Activated CD4-positive, alpha-beta T cell treated with anti-CD3 and anti-CD28 coated beads for 36 hours (primary cell): Measurements from ENCODE around the gene BRI3BP. TPM values are rescaled to one million over a fixed set of nuclear protein-coding genes. Genes with fewer than 3 reads are reported as not detected.

Experiments
- ATAC-seq: fragments of 200-7000 bp; cut with Tn5 transposase; one replicate; pipeline ENCODE4 v1.10.0; 2021; ENCODE audit warnings: mild to moderate bottlenecking, moderate library complexity
- CTCF ChIA-PET: fragments of 350-600 bp; sonication (Branson Sonifier 250); formaldehyde crosslinking; loops from one replicate; lab custom pipeline; 2021; ENCODE audit warnings: antibody characterized with exemption; lab: Charles Lee
- POLR2A ChIA-PET: fragments of 350-600 bp; sonication (Branson Sonifier 250); formaldehyde crosslinking; loops from one replicate; lab custom pipeline; 2021; ENCODE audit warnings: antibody characterized with exemption, inconsistent platforms; lab: Charles Lee
- DNase-seq: peaks from one replicate; pipeline ENCODE4 v3.0.0-alpha.2; 2020
- H3K27ac Mint-ChIP-seq: one replicate; pipeline ENCODE4 v1.8.0; 2021; ENCODE audit warnings: mixed read lengths
- H3K27me3 Mint-ChIP-seq: one replicate; pipeline ENCODE4 v1.8.0; 2021; ENCODE audit warnings: mixed read lengths
- H3K36me3 Mint-ChIP-seq: one replicate; pipeline ENCODE4 v1.8.0; 2021; ENCODE audit warnings: low read depth, mixed read lengths
- H3K4me1 Mint-ChIP-seq: one replicate; pipeline ENCODE4 v1.8.0; 2021; ENCODE audit warnings: mixed read lengths
- H3K4me3 Mint-ChIP-seq: one replicate; pipeline ENCODE4 v1.8.0; 2021; ENCODE audit warnings: mild to moderate bottlenecking, moderate library complexity, mixed read lengths
- H3K9me3 Mint-ChIP-seq: one replicate; pipeline ENCODE4 v1.8.0; 2021; ENCODE audit warnings: low read depth, mixed read lengths
- intact Hi-C, 2 experiments: fragments of 100-400 bp; cut with DNase I in 1 of 2; cut with micrococcal nuclease in 1 of 2; formaldehyde crosslinking; loops; one replicate each; pipeline versions ENCODE4 v1.14.2 to v1.15.1; 2022 to 2024; cut with DNase I, micrococcal nuclease
- total RNA-seq, 2 experiments: library from RNA; stranded (reverse); gene quantifications; one replicate each; pipeline ENCODE4 v1.2.3, GENCODE V29; 2021

The BRI3BP gene
- total RNA-seq, 2 experiments from 2014 or later, result 18.6 to 26.2 TPM

DNA sequence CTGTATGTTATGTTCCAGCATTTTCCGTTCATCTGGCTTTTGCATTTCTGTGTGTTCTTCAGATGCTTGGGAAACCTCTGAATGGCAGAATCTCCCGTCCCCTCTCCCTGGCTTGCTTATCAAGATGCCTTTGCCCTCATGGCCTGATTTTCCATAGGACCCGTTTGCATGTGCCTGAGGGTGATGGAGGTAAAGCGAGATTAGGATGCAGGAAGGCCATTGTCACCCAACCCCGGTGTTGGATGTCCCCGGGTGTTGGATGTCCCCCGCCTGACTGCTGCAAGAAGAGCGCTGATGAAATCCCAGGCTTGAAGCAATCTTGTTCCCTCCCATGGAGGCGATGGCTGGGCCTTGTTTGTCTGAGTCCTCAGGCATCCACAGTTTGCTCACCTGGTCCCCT, 9.6 kb downstream of the BRI3BP start:
- ChIA-PET CTCF (interaction anchor here (0.6 kb wide), 1 partner anchor 108 kb away, joined by 3 read pairs; no protein-coding TSS in a partner anchor), POLR2A (no interaction called here)
- H3K4me3 Mint-ChIP-seq, result no peak overlapping the region
- peaks cover 27% of the 10 kb centered on the region for H3K36me3 Mint-ChIP-seq
- no peaks in the 10 kb centered on the region for H3K9me3 Mint-ChIP-seq
- ATAC-seq, result no peak
- H3K27me3 Mint-ChIP-seq, result no peaks in the 10 kb centered on the region
- H3K27ac Mint-ChIP-seq, result no peak overlapping the region
- intact Hi-C loops, result no loop called here
- DNase-seq, result no peak
- H3K4me1 Mint-ChIP-seq, result peaks cover 3% of the 10 kb centered on the region

GRCh38 chr12:125004621-125005020, 11.2 kb downstream of the BRI3BP start:
- CTCF ChIA-PET, result no interaction called here
- Mint-ChIP-seq H3K27ac (no peak overlapping the region), H3K4me3 (no peak overlapping the region), H3K9me3 (no peaks in the 10 kb centered on the region), H3K27me3 (no peaks in the 10 kb centered on the region), H3K4me1 (peaks cover 3% of the 10 kb centered on the region), H3K36me3 (peaks cover 18% of the 10 kb centered on the region)
- intact Hi-C loops, result no loop called here
- DNase-seq (no peak), ATAC-seq (no peak)
- POLR2A ChIA-PET, result no interaction called here

DNA sequence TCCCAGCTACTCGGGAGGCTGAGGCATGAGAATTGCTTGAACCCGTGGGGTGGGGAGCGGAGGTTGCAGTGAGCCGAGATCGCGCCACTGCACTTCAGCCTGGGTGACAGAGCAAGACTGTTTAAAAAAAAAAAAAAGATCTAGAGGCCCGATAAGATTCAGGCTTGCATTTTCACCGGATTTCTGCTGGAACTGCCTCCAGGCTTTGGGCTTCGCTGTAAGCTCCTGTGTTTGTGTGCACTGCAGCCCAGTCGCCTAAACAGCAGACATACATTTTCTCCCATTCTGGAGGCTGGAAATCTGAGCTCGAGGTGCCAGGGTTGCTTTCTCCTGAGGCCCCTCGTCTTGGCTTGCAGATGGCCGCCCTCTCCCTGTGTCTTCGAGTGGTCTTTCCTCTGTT, 12.2 kb downstream of the BRI3BP start:
- Mint-ChIP-seq H3K4me1 (peaks cover 3% of the 10 kb centered on the region), H3K27ac (no peak overlapping the region), H3K27me3 (no peaks in the 10 kb centered on the region), H3K9me3 (no peaks in the 10 kb centered on the region), H3K4me3 (no peak overlapping the region), H3K36me3 (peaks cover 18% of the 10 kb centered on the region)
- ATAC-seq (no peak), DNase-seq (no peak)
- CTCF ChIA-PET, result interaction anchor here (0.7 kb wide), 1 partner anchor 192 kb away, joined by 3 read pairs; no protein-coding TSS in a partner anchor
- POLR2A ChIA-PET, result interaction anchor here (0.7 kb wide), 1 partner anchor 12 kb away, joined by 3 read pairs; the partner anchor contains the start of gene BRI3BP
- intact Hi-C loops, result no loop called here

DNA sequence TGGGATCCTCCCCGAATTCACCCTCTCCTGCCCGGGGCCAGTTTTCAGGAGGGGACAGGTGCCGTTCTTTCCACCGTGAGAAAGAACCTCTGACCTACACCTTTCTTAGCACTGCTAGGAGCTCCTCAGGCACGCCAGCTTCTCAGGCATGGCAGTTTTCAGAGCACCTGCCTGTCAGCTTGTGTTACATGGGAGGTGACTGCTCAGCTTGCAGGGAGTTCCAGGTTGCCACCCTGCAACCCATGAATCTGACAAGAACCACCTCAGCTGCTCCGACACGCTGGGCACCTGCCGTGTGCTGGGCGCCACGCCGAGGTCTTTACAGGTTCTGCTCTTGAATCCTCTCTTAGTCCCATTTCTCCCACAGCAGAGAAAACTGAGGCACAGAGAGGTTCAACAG, 12.9 kb downstream of the BRI3BP start:
- no peak for ATAC-seq

GRCh38 chr12:125013816-125014442, 20.5 kb downstream of the BRI3BP start:
- no peaks in the 10 kb centered on the region for H3K9me3 Mint-ChIP-seq
- CTCF ChIA-PET, result interaction anchor here (1.0 kb wide), 1 partner anchor 30 kb away, joined by 3 read pairs; no protein-coding TSS in a partner anchor
- POLR2A ChIA-PET, result no interaction called here
- no peak overlapping the region for H3K27ac Mint-ChIP-seq
- DNase-seq, result no peak
- peaks cover 23% of the 10 kb centered on the region for H3K36me3 Mint-ChIP-seq
- no peaks in the 10 kb centered on the region for H3K27me3 Mint-ChIP-seq
- no peak for ATAC-seq
- no peak overlapping the region for H3K4me3 Mint-ChIP-seq
- no peaks in the 10 kb centered on the region for H3K4me1 Mint-ChIP-seq
- intact Hi-C loops, result no loop called here

More for the DNA sequence above, 12.9 kb downstream of the BRI3BP start:
- Mint-ChIP-seq H3K4me3 (no peak overlapping the region), H3K27me3 (no peaks in the 10 kb centered on the region), H3K4me1 (peaks cover 3% of the 10 kb centered on the region), H3K36me3 (peaks cover 18% of the 10 kb centered on the region), H3K27ac (no peak overlapping the region), H3K9me3 (no peaks in the 10 kb centered on the region)
- ChIA-PET POLR2A (interaction anchor here (0.7 kb wide), 1 partner anchor 13 kb away, joined by 3 read pairs; the partner anchor contains the start of gene BRI3BP), CTCF (interaction anchor here (0.7 kb wide), 1 partner anchor 193 kb away, joined by 3 read pairs; no protein-coding TSS in a partner anchor)
- intact Hi-C loops, result no loop called here
- DNase-seq, result no peak

DNA sequence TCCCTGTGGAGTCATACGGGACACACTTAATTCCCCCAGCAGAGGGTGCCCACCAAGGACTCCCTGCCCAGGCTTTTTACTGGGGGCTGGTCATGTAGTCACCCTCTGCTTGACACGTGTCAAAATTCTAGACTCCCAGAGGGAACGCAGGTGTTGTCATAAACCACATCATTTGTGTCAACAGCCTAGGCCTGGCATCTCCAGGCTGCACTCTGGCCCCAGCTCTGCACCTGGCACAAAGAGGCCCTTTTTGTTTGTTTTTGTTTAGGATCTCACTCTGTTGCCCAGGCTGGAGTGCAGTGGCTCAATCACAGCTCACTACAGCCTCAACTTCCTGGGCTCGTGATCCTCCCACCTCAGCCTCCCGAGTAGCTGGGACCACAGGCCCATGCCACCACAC, 21.1 kb downstream of the BRI3BP start:
- no peak for DNase-seq
- no peaks in the 10 kb centered on the region for H3K9me3 Mint-ChIP-seq
- ChIA-PET CTCF (no interaction called here), POLR2A (no interaction called here)
- peaks cover 25% of the 10 kb centered on the region for H3K36me3 Mint-ChIP-seq
- ATAC-seq, result no peak
- H3K4me1 Mint-ChIP-seq, result no peaks in the 10 kb centered on the region
- H3K4me3 Mint-ChIP-seq, result no peak overlapping the region
- intact Hi-C loops, result no loop called here
- no peak overlapping the region for H3K27ac Mint-ChIP-seq
- H3K27me3 Mint-ChIP-seq, result no peaks in the 10 kb centered on the region

DNA sequence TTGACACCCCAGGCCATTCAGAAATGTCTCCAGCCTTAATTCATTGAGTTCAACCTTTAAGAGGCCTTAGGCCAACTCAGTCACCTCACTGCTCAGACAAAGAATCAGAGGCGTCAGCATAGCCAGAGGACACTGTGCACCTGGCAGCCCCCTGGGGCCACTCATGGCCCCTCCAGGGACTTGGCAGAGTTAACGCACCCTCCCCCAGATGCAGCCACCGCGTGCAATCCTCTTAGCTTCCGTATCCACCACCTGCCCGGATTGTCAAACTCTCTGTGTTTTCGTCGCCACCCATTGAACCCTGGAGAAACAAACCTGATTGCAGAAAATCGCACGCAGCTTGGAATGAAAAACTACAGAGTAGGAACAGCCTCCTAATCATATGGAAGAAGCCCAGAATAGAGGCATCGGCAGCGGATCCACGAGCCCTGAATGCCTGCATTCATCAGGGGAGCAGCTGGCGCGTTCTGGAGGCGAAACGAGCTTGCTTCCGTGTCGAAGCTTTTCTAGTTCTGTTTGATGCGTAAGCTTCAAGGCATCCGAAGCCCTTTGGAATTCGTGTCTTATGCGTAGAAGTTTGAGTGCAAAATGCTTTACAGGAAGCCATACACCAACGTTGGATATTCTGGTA, 22.4 kb downstream of the BRI3BP start:
- peaks cover 23% of the 10 kb centered on the region for H3K36me3 Mint-ChIP-seq
- ChIA-PET CTCF (no interaction called here), POLR2A (no interaction called here)
- no peak for ATAC-seq
- no peaks in the 10 kb centered on the region for H3K27me3 Mint-ChIP-seq
- no peak overlapping the region for H3K27ac Mint-ChIP-seq
- no peaks in the 10 kb centered on the region for H3K4me1 Mint-ChIP-seq
- intact Hi-C loops, result no loop called here
- DNase-seq, result no peak
- H3K9me3 Mint-ChIP-seq, result no peaks in the 10 kb centered on the region
- H3K4me3 Mint-ChIP-seq, result no peak overlapping the region

GRCh38 chr12:125017801-125018200, 24.4 kb downstream of the BRI3BP start:
- no peak overlapping the region for H3K27ac Mint-ChIP-seq
- peaks cover 2% of the 10 kb centered on the region for H3K9me3 Mint-ChIP-seq
- DNase-seq (no peak), ATAC-seq (no peak)
- H3K27me3 Mint-ChIP-seq, result no peaks in the 10 kb centered on the region
- H3K36me3 Mint-ChIP-seq, result peaks cover 37% of the 10 kb centered on the region
- ChIA-PET CTCF (no interaction called here), POLR2A (interaction anchor here (0.7 kb wide), 1 partner anchor 38 kb away, joined by 3 read pairs; no protein-coding TSS in a partner anchor)
- no peaks in the 10 kb centered on the region for H3K4me1 Mint-ChIP-seq
- intact Hi-C loops, result no loop called here
- no peak overlapping the region for H3K4me3 Mint-ChIP-seq

GRCh38 chr12:125018356-125018755, 24.9 kb downstream of the BRI3BP start:
- POLR2A ChIA-PET, result no interaction called here
- intact Hi-C loops, result no loop called here

DNA sequence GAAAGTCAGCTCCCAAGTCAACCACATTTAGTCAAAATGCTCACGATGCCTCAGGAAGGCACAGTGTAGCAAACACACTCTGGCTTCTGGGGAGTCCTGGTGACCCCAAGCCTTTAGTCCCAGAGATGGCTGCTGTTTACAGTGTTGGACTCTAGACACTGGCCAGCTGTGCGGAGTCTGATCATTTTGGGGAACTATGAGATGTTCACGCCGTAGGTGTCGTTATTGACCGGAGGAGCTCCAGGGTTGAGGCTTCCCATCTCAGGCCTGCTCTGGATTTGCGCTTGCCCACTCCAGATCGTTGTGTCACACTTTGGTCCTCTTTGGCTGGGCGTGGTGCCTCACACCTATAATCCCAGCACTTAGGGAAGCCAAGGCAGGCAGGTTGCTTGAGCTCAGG, 27.7 kb downstream of the BRI3BP start:
- peaks cover 2% of the 10 kb centered on the region for H3K9me3 Mint-ChIP-seq
- no peaks in the 10 kb centered on the region for H3K4me1 Mint-ChIP-seq
- no peak overlapping the region for H3K4me3 Mint-ChIP-seq
- intact Hi-C loops, result no loop called here
- ChIA-PET POLR2A (no interaction called here), CTCF (interaction anchor here (0.7 to 0.8 kb wide), 2 partner anchors 19 to 28 kb away, joined by 3 read pairs; no protein-coding TSS in a partner anchor)
- H3K36me3 Mint-ChIP-seq, result peaks cover 35% of the 10 kb centered on the region
- ATAC-seq (no peak), DNase-seq (no peak)
- no peaks in the 10 kb centered on the region for H3K27me3 Mint-ChIP-seq
- no peak overlapping the region for H3K27ac Mint-ChIP-seq

More at GRCh38 chr12:125018356-125018755, 24.9 kb downstream of the BRI3BP start:
- Mint-ChIP-seq H3K36me3 (peaks cover 42% of the 10 kb centered on the region), H3K9me3 (peaks cover 2% of the 10 kb centered on the region), H3K4me1 (no peaks in the 10 kb centered on the region), H3K27ac (no peak overlapping the region), H3K27me3 (no peaks in the 10 kb centered on the region), H3K4me3 (no peak overlapping the region)
- CTCF ChIA-PET, result no interaction called here
- DNase-seq (no peak), ATAC-seq (no peak)

GRCh38 chr12:125021771-125022170, 28.3 kb downstream of the BRI3BP start:
- H3K4me1 Mint-ChIP-seq, result no peaks in the 10 kb centered on the region
- no peak overlapping the region for H3K27ac Mint-ChIP-seq
- H3K9me3 Mint-ChIP-seq, result peaks cover 2% of the 10 kb centered on the region
- peaks cover 33% of the 10 kb centered on the region for H3K36me3 Mint-ChIP-seq
- no peak overlapping the region for H3K4me3 Mint-ChIP-seq
- intact Hi-C loops, result no loop called here
- POLR2A ChIA-PET, result no interaction called here
- CTCF ChIA-PET, result no interaction called here
- DNase-seq, result no peak
- ATAC-seq, result no peak
- no peaks in the 10 kb centered on the region for H3K27me3 Mint-ChIP-seq

DNA sequence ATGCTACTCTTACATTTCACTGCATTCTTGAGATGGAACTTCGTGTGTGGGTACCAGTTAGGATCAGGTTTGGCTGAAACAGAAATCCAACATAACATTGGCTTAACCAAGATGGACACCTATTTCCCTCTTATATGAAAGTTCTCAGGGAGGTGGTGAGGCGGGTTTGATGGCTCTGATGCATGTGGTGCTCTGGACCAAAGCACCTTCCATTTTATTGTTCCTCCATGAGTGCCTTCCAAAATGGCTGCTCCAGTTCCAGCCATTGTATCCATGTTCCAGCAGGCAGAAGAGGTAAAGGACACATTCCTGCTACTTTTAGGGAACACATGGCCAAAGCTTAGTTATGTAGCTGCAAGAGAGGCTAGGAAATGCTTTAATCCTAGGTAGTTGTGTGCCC, 29.6 kb downstream of the BRI3BP start:
- H3K27ac Mint-ChIP-seq, result no peak overlapping the region
- POLR2A ChIA-PET, result no interaction called here
- peaks cover 2% of the 10 kb centered on the region for H3K9me3 Mint-ChIP-seq
- CTCF ChIA-PET, result no interaction called here
- no peaks in the 10 kb centered on the region for H3K4me1 Mint-ChIP-seq
- DNase-seq, result no peak
- no peak for ATAC-seq
- intact Hi-C loops, result no loop called here
- no peak overlapping the region for H3K4me3 Mint-ChIP-seq
- H3K36me3 Mint-ChIP-seq, result peaks cover 34% of the 10 kb centered on the region
- H3K27me3 Mint-ChIP-seq, result no peaks in the 10 kb centered on the region
